Nephron (organoid): ENCODE data around the gene LRRC10.

ENCODE experiments used
- H3K27ac Mint-ChIP-seq, 3 experiments: 2 replicates each; pipeline ENCODE4 v1.8.0; 2020; ENCODE audit warnings: mixed read lengths in 3 of 3, mild to moderate bottlenecking in 2 of 3, moderate library complexity in 1 of 3
- H3K27me3 Mint-ChIP-seq: 2 replicates; pipeline ENCODE4 v1.8.0; 2021; ENCODE audit warnings: low read depth, mild to moderate bottlenecking, moderate library complexity, mixed read lengths
- H3K36me3 Mint-ChIP-seq: 2 replicates; pipeline ENCODE4 v1.8.0; 2020; ENCODE audit warnings: low read depth, mixed read lengths
- H3K4me1 Mint-ChIP-seq: 2 replicates; pipeline ENCODE4 v1.8.0; 2020; ENCODE audit warnings: mixed read lengths
- H3K4me3 Mint-ChIP-seq, 3 experiments: 2 replicates each; pipeline ENCODE4 v1.8.0; 2020; ENCODE audit warnings: mild to moderate bottlenecking in 3 of 3, mixed read lengths in 3 of 3, moderate library complexity in 2 of 3
- H3K9me3 Mint-ChIP-seq: 2 replicates; pipeline ENCODE4 v1.8.0; 2020; ENCODE audit warnings: mixed read lengths
- TF ChIP-seq, protein P1 (sequence below), 3 experiments: fragments of 200-600 bp; sonication (generic); IDR thresholded peaks; one replicate each; pipeline ENCODE4 v1.5.0; 2021; ENCODE audit warnings: antibody characterized with exemption in 3 of 3; ENCODE audit not compliant: unreplicated experiment in 3 of 3

Gene LRRC10

DNA sequence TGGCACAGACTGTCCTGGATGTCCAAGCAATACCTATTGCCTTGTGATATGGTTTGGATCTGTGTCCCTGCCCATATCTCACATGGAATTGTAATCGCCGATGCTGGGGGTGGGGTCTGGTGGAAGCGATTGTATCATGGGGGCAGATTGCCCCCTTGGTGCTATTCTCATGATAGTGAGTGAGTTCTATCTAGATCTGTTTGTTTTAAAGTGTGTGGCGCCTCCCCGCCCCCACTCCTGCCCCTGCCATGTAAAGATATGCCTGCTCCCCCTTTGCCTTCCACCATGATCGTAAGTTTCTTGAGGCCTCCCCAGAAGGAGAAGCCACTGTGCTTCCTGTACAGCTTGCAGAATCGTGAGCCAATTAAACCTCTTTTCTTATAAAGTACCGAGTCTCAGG, 16.8 kb upstream of the LRRC10 start:
- Mint-ChIP-seq H3K36me3 (no peaks in the 10 kb centered on the region), H3K4me3 (no peak overlapping the region), H3K27ac (no peak overlapping the region), H3K9me3 (no peaks in the 10 kb centered on the region), H3K4me1 (no peaks in the 10 kb centered on the region), H3K27me3 (peaks cover 13% of the 10 kb centered on the region)
- TF ChIP-seq, protein P1, sequence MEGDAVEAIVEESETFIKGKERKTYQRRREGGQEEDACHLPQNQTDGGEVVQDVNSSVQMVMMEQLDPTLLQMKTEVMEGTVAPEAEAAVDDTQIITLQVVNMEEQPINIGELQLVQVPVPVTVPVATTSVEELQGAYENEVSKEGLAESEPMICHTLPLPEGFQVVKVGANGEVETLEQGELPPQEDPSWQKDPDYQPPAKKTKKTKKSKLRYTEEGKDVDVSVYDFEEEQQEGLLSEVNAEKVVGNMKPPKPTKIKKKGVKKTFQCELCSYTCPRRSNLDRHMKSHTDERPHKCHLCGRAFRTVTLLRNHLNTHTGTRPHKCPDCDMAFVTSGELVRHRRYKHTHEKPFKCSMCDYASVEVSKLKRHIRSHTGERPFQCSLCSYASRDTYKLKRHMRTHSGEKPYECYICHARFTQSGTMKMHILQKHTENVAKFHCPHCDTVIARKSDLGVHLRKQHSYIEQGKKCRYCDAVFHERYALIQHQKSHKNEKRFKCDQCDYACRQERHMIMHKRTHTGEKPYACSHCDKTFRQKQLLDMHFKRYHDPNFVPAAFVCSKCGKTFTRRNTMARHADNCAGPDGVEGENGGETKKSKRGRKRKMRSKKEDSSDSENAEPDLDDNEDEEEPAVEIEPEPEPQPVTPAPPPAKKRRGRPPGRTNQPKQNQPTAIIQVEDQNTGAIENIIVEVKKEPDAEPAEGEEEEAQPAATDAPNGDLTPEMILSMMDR (IDR thresholded peaks at IDR 0.05; ENCODE audit: unreplicated experiment in 3 of 3): no peak

DNA sequence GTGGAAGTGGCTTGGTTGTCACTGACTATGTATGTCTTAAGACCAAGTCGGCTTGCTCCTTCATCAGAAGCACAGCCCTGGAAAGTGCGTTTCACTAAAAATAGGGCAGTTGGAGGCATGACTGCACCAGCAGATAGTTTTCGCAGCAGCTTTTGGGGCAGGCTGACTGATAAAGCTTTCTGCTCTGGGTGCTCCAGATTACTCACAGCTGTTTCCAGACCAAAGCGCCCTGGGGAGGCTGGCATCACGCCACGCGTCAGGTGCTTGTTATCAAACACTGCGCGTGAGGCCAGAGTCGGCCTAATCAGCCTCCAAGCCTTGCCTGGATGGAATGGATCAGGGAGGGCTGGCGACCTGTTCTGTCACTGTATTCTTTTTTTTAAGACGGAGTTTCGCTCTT, 13.3 kb upstream of the LRRC10 start:
- no peaks in the 10 kb centered on the region for H3K9me3 Mint-ChIP-seq
- H3K27me3 Mint-ChIP-seq: peaks cover 12% of the 10 kb centered on the region
- H3K4me1 Mint-ChIP-seq: peaks cover 10% of the 10 kb centered on the region
- no peak overlapping the region for H3K27ac Mint-ChIP-seq
- H3K4me3 Mint-ChIP-seq: no peak overlapping the region
- H3K36me3 Mint-ChIP-seq: no peaks in the 10 kb centered on the region
- TF ChIP-seq, protein P1 (IDR thresholded peaks at IDR 0.05; ENCODE audit: unreplicated experiment in 3 of 3): no peak

DNA sequence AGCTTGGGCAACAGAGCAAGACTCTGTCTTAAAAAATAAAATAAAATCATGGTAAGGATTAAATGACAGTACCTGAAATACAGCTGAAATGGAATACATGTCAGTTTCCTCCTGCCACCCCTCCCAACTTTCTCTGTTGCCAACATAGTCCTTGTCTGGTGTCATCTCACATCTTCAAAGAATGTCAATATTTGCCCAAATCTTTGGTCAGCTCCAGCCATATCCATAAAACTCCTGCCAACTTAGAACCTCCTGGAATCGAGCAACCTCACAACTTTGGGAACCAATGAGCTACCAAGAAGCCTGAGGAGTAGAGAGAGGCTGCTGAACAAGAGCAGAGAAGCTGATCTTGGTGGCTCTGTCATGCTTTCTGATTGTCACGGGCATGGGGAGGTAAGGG, 10.8 kb upstream of the LRRC10 start:
- no peak overlapping the region for H3K27ac Mint-ChIP-seq
- H3K9me3 Mint-ChIP-seq: no peaks in the 10 kb centered on the region
- peaks cover 16% of the 10 kb centered on the region for H3K4me1 Mint-ChIP-seq
- H3K4me3 Mint-ChIP-seq: no peak overlapping the region
- H3K27me3 Mint-ChIP-seq: peaks cover 8% of the 10 kb centered on the region
- TF ChIP-seq, protein P1 (IDR thresholded peaks at IDR 0.05; ENCODE audit: unreplicated experiment in 3 of 3): no peak
- no peaks in the 10 kb centered on the region for H3K36me3 Mint-ChIP-seq

DNA sequence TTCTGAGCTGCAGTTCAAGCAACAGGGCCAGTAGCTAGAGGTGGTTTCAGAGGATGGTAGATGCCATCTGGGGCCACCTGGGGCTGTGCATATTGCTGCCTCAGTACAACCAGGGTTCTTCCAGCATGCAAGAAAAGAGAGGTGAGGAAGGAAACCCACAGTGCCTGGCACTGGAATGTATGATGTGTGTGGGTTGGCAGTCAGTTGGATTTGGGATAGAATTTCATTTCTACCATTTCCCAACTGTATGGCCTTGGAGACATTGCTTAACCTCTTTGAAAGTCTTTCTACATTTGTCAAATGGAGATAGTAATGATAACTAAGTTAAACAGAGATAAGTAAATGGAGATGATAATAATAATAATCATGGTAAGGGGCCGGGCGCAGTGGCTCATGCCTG, 10.2 kb upstream of the LRRC10 start:
- TF ChIP-seq, protein P1 (IDR thresholded peaks at IDR 0.05; ENCODE audit: unreplicated experiment in 3 of 3): no peak
- no peak overlapping the region for H3K27ac Mint-ChIP-seq
- H3K36me3 Mint-ChIP-seq: no peaks in the 10 kb centered on the region
- H3K9me3 Mint-ChIP-seq: no peaks in the 10 kb centered on the region
- peaks cover 16% of the 10 kb centered on the region for H3K4me1 Mint-ChIP-seq
- peaks cover 7% of the 10 kb centered on the region for H3K27me3 Mint-ChIP-seq
- H3K4me3 Mint-ChIP-seq: no peak overlapping the region

DNA sequence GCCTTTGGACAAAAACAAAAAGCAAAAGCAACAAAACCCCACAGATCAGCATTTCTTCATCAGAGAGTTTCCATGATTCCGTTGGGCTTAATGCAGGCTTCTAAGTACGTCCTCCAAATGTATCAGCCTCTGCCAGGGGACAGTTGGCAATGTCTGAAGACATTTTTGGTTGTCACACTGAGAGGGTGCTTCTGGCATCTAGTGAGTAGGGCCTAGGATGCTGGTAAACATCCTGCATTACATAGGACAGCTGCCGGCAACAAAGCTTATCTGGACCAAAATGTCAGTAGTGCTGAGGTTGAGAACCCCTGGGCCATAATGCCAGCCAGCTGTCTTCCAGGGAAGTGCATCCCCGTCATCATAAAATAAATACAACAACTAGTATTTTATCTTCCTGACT, 9.4 kb upstream of the LRRC10 start:
- TF ChIP-seq, protein P1 (IDR thresholded peaks at IDR 0.05; ENCODE audit: unreplicated experiment in 3 of 3): no peak

DNA sequence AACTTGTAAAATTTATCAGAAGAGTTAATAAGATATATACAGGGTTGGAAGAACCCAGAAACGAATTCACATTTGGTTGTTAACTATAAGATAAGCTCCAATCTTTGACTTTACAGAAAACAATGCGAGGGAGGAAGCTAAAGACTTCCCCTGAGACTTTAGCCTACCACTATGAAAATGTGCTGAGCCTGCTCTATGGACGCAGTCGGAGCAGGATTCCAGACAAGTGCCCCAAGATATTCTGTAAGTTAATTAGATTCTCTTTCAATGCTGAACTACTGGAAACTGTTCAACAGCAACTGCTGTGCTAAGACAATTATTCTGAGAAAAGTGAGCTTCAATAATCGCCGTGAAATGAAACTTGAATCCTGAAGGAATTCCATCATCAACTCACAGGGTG, 8.3 kb upstream of the LRRC10 start:
- peak overlapping the region; percentile 65 to 93 (median 78) for H3K27ac Mint-ChIP-seq
- TF ChIP-seq, protein P1 (IDR thresholded peaks at IDR 0.05; ENCODE audit: unreplicated experiment in 3 of 3): no peak
- peaks cover 16% of the 10 kb centered on the region for H3K4me1 Mint-ChIP-seq
- H3K9me3 Mint-ChIP-seq: no peaks in the 10 kb centered on the region
- no peaks in the 10 kb centered on the region for H3K36me3 Mint-ChIP-seq
- H3K4me3 Mint-ChIP-seq: no peak overlapping the region
- H3K27me3 Mint-ChIP-seq: peaks cover 7% of the 10 kb centered on the region

More for the DNA sequence above, 9.4 kb upstream of the LRRC10 start:
- Mint-ChIP-seq H3K36me3 (no peaks in the 10 kb centered on the region), H3K4me1 (peaks cover 16% of the 10 kb centered on the region), H3K27me3 (peaks cover 7% of the 10 kb centered on the region), H3K9me3 (no peaks in the 10 kb centered on the region), H3K4me3 (no peak overlapping the region), H3K27ac (no peak overlapping the region)
